Neural progenitor cell (in vitro differentiated cells): Measurements from ENCODE around the gene LSM3.

Experiments used
- CTCF ChIP-seq: fragments of 200-600 bp; sonication (generic); IDR thresholded peaks from 2 replicates; pipeline ENCODE4 v1.5.1; 2017; ENCODE audit warnings: antibody characterized with exemption, mild to moderate bottlenecking
- EZH2 ChIP-seq: fragments of 200-600 bp; sonication (generic); IDR thresholded peaks from 2 replicates; pipeline ENCODE4 v1.6.1; 2017; ENCODE audit warnings: antibody characterized with exemption, mild to moderate bottlenecking, moderate library complexity

GRCh38 chr3:14212032-14212431 is 33.4 kb downstream of the LSM3 start:
- no peak for TF ChIP-seq EZH2
- TF ChIP-seq CTCF, result no peak
